ENCODE results near the gene NEURL1.

NEURL1 gene

DNA sequence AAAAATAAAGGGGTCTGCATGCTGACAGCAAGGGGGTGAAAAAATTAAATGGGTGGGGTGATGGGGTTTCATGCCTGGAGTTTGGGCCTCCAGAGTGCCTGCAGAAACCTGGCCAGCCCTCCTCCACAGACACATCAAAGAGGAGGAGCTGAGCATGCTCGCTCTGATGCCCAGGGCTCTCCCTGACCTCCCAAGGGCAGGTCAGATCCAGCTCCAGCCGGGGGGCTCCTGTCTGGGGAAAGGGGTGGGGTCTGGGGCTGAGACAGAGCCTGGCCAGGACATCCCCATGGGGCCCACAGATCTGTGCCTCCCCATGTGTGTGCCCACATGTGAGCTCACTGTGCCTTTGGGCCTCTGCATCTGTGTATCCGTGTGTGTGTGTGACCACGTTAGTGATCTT is 33.9 kb upstream of the NEURL1 start:
- TF ChIP-seq POLR2AphosphoS5 (IDR thresholded peaks at IDR 0.05; ENCODE audit: low read depth, low read length) (no peak), FOXP2 (optimal IDR thresholded peaks at IDR 0.05; ENCODE audit: borderline replicate concordance, extremely low read depth, extremely low read length, insufficient read depth) (no peak), SIN3A (IDR thresholded peaks at IDR 0.05; ENCODE audit: borderline replicate concordance, insufficient read depth, low read length) (no peak), TAF1 (IDR thresholded peaks at IDR 0.05; ENCODE audit: borderline replicate concordance, insufficient read depth, low read length) (no peak)
- TF ChIP-seq, protein P1, sequence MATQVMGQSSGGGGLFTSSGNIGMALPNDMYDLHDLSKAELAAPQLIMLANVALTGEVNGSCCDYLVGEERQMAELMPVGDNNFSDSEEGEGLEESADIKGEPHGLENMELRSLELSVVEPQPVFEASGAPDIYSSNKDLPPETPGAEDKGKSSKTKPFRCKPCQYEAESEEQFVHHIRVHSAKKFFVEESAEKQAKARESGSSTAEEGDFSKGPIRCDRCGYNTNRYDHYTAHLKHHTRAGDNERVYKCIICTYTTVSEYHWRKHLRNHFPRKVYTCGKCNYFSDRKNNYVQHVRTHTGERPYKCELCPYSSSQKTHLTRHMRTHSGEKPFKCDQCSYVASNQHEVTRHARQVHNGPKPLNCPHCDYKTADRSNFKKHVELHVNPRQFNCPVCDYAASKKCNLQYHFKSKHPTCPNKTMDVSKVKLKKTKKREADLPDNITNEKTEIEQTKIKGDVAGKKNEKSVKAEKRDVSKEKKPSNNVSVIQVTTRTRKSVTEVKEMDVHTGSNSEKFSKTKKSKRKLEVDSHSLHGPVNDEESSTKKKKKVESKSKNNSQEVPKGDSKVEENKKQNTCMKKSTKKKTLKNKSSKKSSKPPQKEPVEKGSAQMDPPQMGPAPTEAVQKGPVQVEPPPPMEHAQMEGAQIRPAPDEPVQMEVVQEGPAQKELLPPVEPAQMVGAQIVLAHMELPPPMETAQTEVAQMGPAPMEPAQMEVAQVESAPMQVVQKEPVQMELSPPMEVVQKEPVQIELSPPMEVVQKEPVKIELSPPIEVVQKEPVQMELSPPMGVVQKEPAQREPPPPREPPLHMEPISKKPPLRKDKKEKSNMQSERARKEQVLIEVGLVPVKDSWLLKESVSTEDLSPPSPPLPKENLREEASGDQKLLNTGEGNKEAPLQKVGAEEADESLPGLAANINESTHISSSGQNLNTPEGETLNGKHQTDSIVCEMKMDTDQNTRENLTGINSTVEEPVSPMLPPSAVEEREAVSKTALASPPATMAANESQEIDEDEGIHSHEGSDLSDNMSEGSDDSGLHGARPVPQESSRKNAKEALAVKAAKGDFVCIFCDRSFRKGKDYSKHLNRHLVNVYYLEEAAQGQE (IDR thresholded peaks at IDR 0.05; ENCODE audit: insufficient read depth in 1 of 2, low read depth in 2 of 2, low read length in 2 of 2): no peak

GRCh38 chr10:103463499-103463898 is 30.0 kb upstream of the NEURL1 start:
- TF ChIP-seq POLR2AphosphoS5 (IDR thresholded peaks at IDR 0.05; ENCODE audit: low read depth, low read length): no peak
- no peak for TF ChIP-seq TAF1 (IDR thresholded peaks at IDR 0.05; ENCODE audit: borderline replicate concordance, insufficient read depth, low read length)
- TF ChIP-seq SIN3A (IDR thresholded peaks at IDR 0.05; ENCODE audit: borderline replicate concordance, insufficient read depth, low read length): no peak
- TF ChIP-seq FOXP2 (optimal IDR thresholded peaks at IDR 0.05; ENCODE audit: borderline replicate concordance, extremely low read depth, extremely low read length, insufficient read depth): no peak
- TF ChIP-seq, protein P1 (IDR thresholded peaks at IDR 0.05; ENCODE audit: insufficient read depth in 1 of 2, low read depth in 2 of 2, low read length in 2 of 2): no peak

GRCh38 chr10:103465411-103466179 is 27.9 kb upstream of the NEURL1 start:
- TF ChIP-seq SIN3A (IDR thresholded peaks at IDR 0.05; ENCODE audit: borderline replicate concordance, insufficient read depth, low read length): no peak
- TF ChIP-seq TAF1 (IDR thresholded peaks at IDR 0.05; ENCODE audit: borderline replicate concordance, insufficient read depth, low read length): no peak
- TF ChIP-seq FOXP2 (optimal IDR thresholded peaks at IDR 0.05; ENCODE audit: borderline replicate concordance, extremely low read depth, extremely low read length, insufficient read depth): no peak
- TF ChIP-seq, protein P1 (IDR thresholded peaks at IDR 0.05; ENCODE audit: insufficient read depth in 1 of 2, low read depth in 2 of 2, low read length in 2 of 2): no peak
- no peak for TF ChIP-seq POLR2AphosphoS5 (IDR thresholded peaks at IDR 0.05; ENCODE audit: low read depth, low read length)

DNA sequence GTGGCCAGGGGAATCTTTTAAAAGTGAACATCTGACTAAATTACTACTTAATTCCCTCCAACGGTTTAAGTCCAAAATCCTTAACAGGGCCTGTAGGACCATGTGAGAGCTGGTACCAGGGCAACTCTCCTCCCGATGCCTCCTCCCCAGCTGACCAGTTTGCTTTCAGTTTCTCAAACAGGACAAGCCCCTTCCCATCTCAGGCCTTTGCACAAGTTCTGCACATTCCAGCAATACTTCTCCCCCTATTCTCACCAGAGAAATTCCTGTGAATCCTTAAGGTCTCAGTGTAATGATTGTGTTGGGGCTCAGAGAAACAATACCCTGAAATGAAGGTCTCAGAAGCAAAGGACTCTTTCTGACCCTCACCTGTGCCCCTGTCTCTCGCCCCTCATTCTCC is 26.8 kb upstream of the NEURL1 start:
- TF ChIP-seq SIN3A (IDR thresholded peaks at IDR 0.05; ENCODE audit: borderline replicate concordance, insufficient read depth, low read length) (no peak), TAF1 (IDR thresholded peaks at IDR 0.05; ENCODE audit: borderline replicate concordance, insufficient read depth, low read length) (no peak), FOXP2 (optimal IDR thresholded peaks at IDR 0.05; ENCODE audit: borderline replicate concordance, extremely low read depth, extremely low read length, insufficient read depth) (no peak), POLR2AphosphoS5 (IDR thresholded peaks at IDR 0.05; ENCODE audit: low read depth, low read length) (no peak)
- TF ChIP-seq, protein P1 (IDR thresholded peaks at IDR 0.05; ENCODE audit: insufficient read depth in 1 of 2, low read depth in 2 of 2, low read length in 2 of 2): no peak
